CD14-positive monocyte (primary cell): ENCODE data around the gene PCP4. TPM values are rescaled to one million over a fixed set of nuclear protein-coding genes. Genes with fewer than 3 reads are reported as not detected.

Experiments
- DNase-seq, 3 donors: peaks; one replicate each; pipeline ENCODE4 v3.0.0-alpha.2; 2011 to 2022
- H2AFZ ChIP-seq: 2 replicates; pipeline ENCODE4 v1.6.0; 2012; ENCODE audit warnings: mild to moderate bottlenecking, low read depth, low read length, inconsistent platforms; ENCODE audit not compliant: insufficient read depth, poor library complexity, severe bottlenecking
- H3K27ac ChIP-seq, 2 donors: 1 replicate in 1 of 2; 2 replicates in 1 of 2; pipeline ENCODE4 v1.5.1; 2012 to 2013; ENCODE audit warnings: low read length in 2 of 2, control low read depth in 1 of 2, inconsistent platforms in 1 of 2, low read depth in 1 of 2, mild to moderate bottlenecking in 1 of 2
- H3K27me3 ChIP-seq, 2 donors: one replicate each; pipeline versions ENCODE4 v1.6.0 to v1.6.1; 2011 to 2013; ENCODE audit warnings: low read length in 2 of 2; ENCODE audit not compliant: control insufficient read depth in 2 of 2, insufficient read depth in 2 of 2
- H3K36me3 ChIP-seq, 2 donors: replicated peaks in 1 of 2; 1 replicate in 1 of 2; 2 replicates in 1 of 2; pipeline versions ENCODE4 v1.5.1 to v1.6.1; 2012 to 2013; ENCODE audit warnings: low read length in 2 of 2, control low read depth in 1 of 2, inconsistent platforms in 1 of 2, mild to moderate bottlenecking in 1 of 2; ENCODE audit not compliant: insufficient read depth in 2 of 2, control insufficient read depth in 1 of 2
- H3K4me1 ChIP-seq, 2 donors: 1 replicate in 1 of 2; 2 replicates in 1 of 2; pipeline versions ENCODE4 v1.5.1 to v1.6.1; 2012 to 2013; ENCODE audit warnings: low read length in 2 of 2, control low read depth in 1 of 2, inconsistent platforms in 1 of 2, mild to moderate bottlenecking in 1 of 2, moderate library complexity in 1 of 2; ENCODE audit not compliant: insufficient read depth in 2 of 2, control insufficient read depth in 1 of 2
- H3K4me2 ChIP-seq: replicated peaks from 2 replicates; pipeline ENCODE3; 2012; ENCODE audit warnings: low read length, moderate library complexity, mild to moderate bottlenecking; ENCODE audit not compliant: poor library complexity, severe bottlenecking; ENCODE audit errors: extremely low read depth
- H3K4me3 ChIP-seq, 3 experiments: fragments of 200-600 bp in 1 of 3; sonication (generic) in 1 of 3; replicated peaks in 1 of 3; 1 replicate in 2 of 3; 2 replicates in 1 of 3; pipeline ENCODE4 v1.5.1; 2011 to 2013; ENCODE audit warnings: low read length in 3 of 3, mild to moderate bottlenecking in 3 of 3, control low read depth in 2 of 3, low read depth in 2 of 3, inconsistent platforms in 1 of 3, moderate library complexity in 1 of 3
- H3K79me2 ChIP-seq: 2 replicates; pipeline ENCODE4 v1.6.0; 2012; ENCODE audit warnings: mild to moderate bottlenecking, control low read depth, inconsistent platforms, low read length, moderate library complexity; ENCODE audit not compliant: insufficient read depth
- H3K9ac ChIP-seq: 2 replicates; pipeline ENCODE4 v1.6.0; 2017; ENCODE audit warnings: low read length, mild to moderate bottlenecking; ENCODE audit not compliant: insufficient read depth, poor library complexity, severe bottlenecking
- H3K9me3 ChIP-seq, 2 donors: replicated peaks in 1 of 2; 1 replicate in 1 of 2; 2 replicates in 1 of 2; pipeline versions ENCODE4 v1.5.1 to v1.6.1; 2012 to 2013; ENCODE audit warnings: low read length in 2 of 2, control low read depth in 1 of 2; ENCODE audit not compliant: control insufficient read depth in 1 of 2, insufficient read depth in 1 of 2
- H4K20me1 ChIP-seq: 2 replicates; pipeline ENCODE4 v1.6.0; 2012; ENCODE audit warnings: mild to moderate bottlenecking, low read length, control low read depth, moderate library complexity; ENCODE audit not compliant: insufficient read depth
- H3K27ac Mint-ChIP-seq, 7 donors: one replicate each; pipeline ENCODE4 v1.8.0; 2020; ENCODE audit warnings: mild to moderate bottlenecking in 7 of 7, mixed read lengths in 7 of 7, moderate library complexity in 6 of 7, inconsistent platforms in 2 of 7
- H3K27me3 Mint-ChIP-seq, 3 donors: one replicate each; pipeline ENCODE4 v1.8.0; 2021 to 2022; ENCODE audit warnings: low read depth in 3 of 3, mild to moderate bottlenecking in 3 of 3, mixed read lengths in 3 of 3, moderate library complexity in 3 of 3, inconsistent platforms in 1 of 3
- H3K36me3 Mint-ChIP-seq, 2 donors: one replicate each; pipeline ENCODE4 v1.8.0; 2020; ENCODE audit warnings: mixed read lengths in 2 of 2, inconsistent platforms in 1 of 2, mild to moderate bottlenecking in 1 of 2
- H3K4me1 Mint-ChIP-seq: one replicate; pipeline ENCODE4 v1.8.0; 2020; ENCODE audit warnings: mild to moderate bottlenecking, mixed read lengths
- H3K4me3 Mint-ChIP-seq, 2 donors: one replicate each; pipeline ENCODE4 v1.8.0; 2020; ENCODE audit warnings: mild to moderate bottlenecking in 2 of 2, mixed read lengths in 2 of 2, moderate library complexity in 1 of 2
- H3K9me3 Mint-ChIP-seq, 7 donors: one replicate each; pipeline ENCODE4 v1.8.0; 2020 to 2022; ENCODE audit warnings: mixed read lengths in 7 of 7, mild to moderate bottlenecking in 6 of 7, moderate library complexity in 6 of 7, inconsistent platforms in 2 of 7
- CTCF ChIP-seq: fragments of 200-600 bp; IDR thresholded peaks from one replicate; pipeline ENCODE4 v1.8.0; 2022; ENCODE audit warnings: antibody characterized with exemption, mild to moderate bottlenecking
- WGBS: methylation state at CpG from one replicate; pipeline ENCODE4 v1.1.5; 2013; ENCODE audit warnings: missing lambda C conversion rate; ENCODE audit not compliant: insufficient coverage; 5-methylcytosine and 5-hydroxymethylcytosine counted together
- intact Hi-C, 2 donors: fragments of 100-400 bp; cut with micrococcal nuclease; formaldehyde crosslinking; loops; one replicate each; pipeline versions ENCODE4 v1.15.0 to v1.15.1; 2023
- polyA plus RNA-seq, 3 donors: library from polyadenylated mRNA; depleted of rRNA in 1 of 3; unstranded in 2 of 3; stranded (reverse) in 1 of 3; fragments of 300-500 nt in 2 of 3; fragments of >200 nt in 1 of 3; fragmentation: Illumina TruSeq in 2 of 3; gene quantifications; 1 replicate in 2 of 3; 2 replicates in 1 of 3; pipeline ENCODE4 v1.2.3, GENCODE V29; 2012 to 2021

PCP4 gene
- polyA plus RNA-seq, 3 donors = not detected

GRCh38 chr21:39951183-39952101, 84.2 kb downstream of the PCP4 start:
- no peaks in the 10 kb centered on the region for H3K9me3 ChIP-seq

GRCh38 chr21:39952265-39952664, 85.0 kb downstream of the PCP4 start:
- DNase-seq = no peak
- Histone ChIP-seq H3K9ac (no peak overlapping the region), H3K36me3 (no peaks in the 10 kb centered on the region), H4K20me1 (no peaks in the 10 kb centered on the region), H3K4me3 (no peak overlapping the region), H3K27ac (no peak overlapping the region), H3K4me2 (no peak overlapping the region), H3K9me3 (no peaks in the 10 kb centered on the region), H3K4me1 (no peaks in the 10 kb centered on the region), H3K79me2 (no peaks in the 10 kb centered on the region), H2AFZ (no peak overlapping the region), H3K27me3 (no peaks in the 10 kb centered on the region)
- no peak overlapping the region for H3K4me3 Mint-ChIP-seq
- H3K4me1 Mint-ChIP-seq = no peaks in the 10 kb centered on the region
- H3K27ac Mint-ChIP-seq = no peak overlapping the region
- no peaks in the 10 kb centered on the region for H3K36me3 Mint-ChIP-seq
- H3K27me3 Mint-ChIP-seq = peaks cover 1 to 4% (median 2%) of the 10 kb centered on the region in 3 donors
- intact Hi-C loops = no loop called here
- TF ChIP-seq CTCF = no peak
- WGBS = 72% methylated on average over 4 of the region's 4 CpGs
- peaks cover 0 to 10% (median 3%) of the 10 kb centered on the region in 7 donors for H3K9me3 Mint-ChIP-seq

More at GRCh38 chr21:39951183-39952101, 84.2 kb downstream of the PCP4 start:
- WGBS = 76% methylated on average over 18 of the region's 18 CpGs
- no peaks in the 10 kb centered on the region for H3K36me3 Mint-ChIP-seq
- no peak overlapping the region for H3K9ac ChIP-seq
- H3K27me3 Mint-ChIP-seq = peaks cover 1 to 4% (median 2%) of the 10 kb centered on the region in 3 donors
- no peak overlapping the region for H3K4me3 ChIP-seq
- no peak overlapping the region for H2AFZ ChIP-seq
- no peaks in the 10 kb centered on the region for H4K20me1 ChIP-seq
- H3K9me3 Mint-ChIP-seq = peaks cover 0 to 10% (median 3%) of the 10 kb centered on the region in 7 donors
- no peaks in the 10 kb centered on the region for H3K4me1 Mint-ChIP-seq
- no peak overlapping the region for H3K27ac ChIP-seq
- no peaks in the 10 kb centered on the region for H3K36me3 ChIP-seq
- intact Hi-C loops = no loop called here
- H3K4me3 Mint-ChIP-seq = no peak overlapping the region
- TF ChIP-seq CTCF = no peak
- no peaks in the 10 kb centered on the region for H3K4me1 ChIP-seq
- H3K4me2 ChIP-seq = no peak overlapping the region
- H3K27me3 ChIP-seq = no peaks in the 10 kb centered on the region
- no peak for DNase-seq
- H3K27ac Mint-ChIP-seq = no peak overlapping the region
- H3K79me2 ChIP-seq = no peaks in the 10 kb centered on the region
